Measurements from ENCODE around the gene SYS1. TPM values are rescaled to one million over a fixed set of nuclear protein-coding genes. Genes with fewer than 3 reads are reported as not detected.

SYS1 gene
- total and polyA plus RNA-seq, 2 of the 8 experiments (the other 6 are each of a cell fraction or from before 2014, with no cell fraction given) = 19.6 to 50.8 TPM

- TF ChIP-seq RXRA (IDR thresholded peaks at IDR 0.05; ENCODE audit: insufficient read depth, low read depth, low read length) (no peak), POLR2AphosphoS5 (IDR thresholded peaks at IDR 0.05; ENCODE audit: low read depth, low read length) (0 out of 2 replicates have a peak, but pooled peaks have one; percentile 17)
- peak in 1 of 2 experiments; percentile 49 for DNase-seq (ENCODE audit: low read depth in 1 of 2, low spot score in 2 of 2)
- Histone ChIP-seq H3K4me1 (replicated peaks in 1 of 4; ENCODE audit: control insufficient read depth in 3 of 4, insufficient read depth in 4 of 4, low read length in 3 of 4) (peaks cover 46 to 88% (median 59%) of the 10 kb centered on the region in 4 experiments), H3K4me3 (ENCODE audit: extremely low read depth in 1 of 4, insufficient read depth in 2 of 4, low read depth in 3 of 4, low read length in 4 of 4) (peak overlapping the region in 3 of 4 experiments; percentile 19 to 51 (median 29); a peak in 5 of 8 replicates), H2BK12ac (ENCODE audit: low read depth, low read length) (peak overlapping the region; percentile 85), H4K20me1 (replicated peaks in 1 of 2; ENCODE audit: control insufficient read depth in 1 of 2, insufficient read depth in 2 of 2, low read length in 2 of 2) (peaks cover 0 to 7% of the 10 kb centered on the region in 2 experiments), H4K8ac (ENCODE audit: extremely low read depth, insufficient read depth, low read length) (no peak overlapping the region), H3K4me2 (ENCODE audit: insufficient read depth in 1 of 2, low read depth in 2 of 2, low read length in 2 of 2) (peak overlapping the region; percentile 68 to 84), H4K91ac (replicated peaks; ENCODE audit: insufficient read length, low read length) (peak overlapping the region; percentile 69), H3K56ac (replicated peaks; ENCODE audit: insufficient read length, low read depth, low read length) (no peak overlapping the region), H3K23me2 (ENCODE audit: low read depth, low read length) (peaks cover 7% of the 10 kb centered on the region; the same call in 1 of the 2 replicates), H3K4ac (replicated peaks; ENCODE audit: insufficient read length, low read depth, low read length) (peak overlapping the region; percentile 61), H2BK5ac (ENCODE audit: low read depth, low read length) (peak overlapping the region; percentile 72), H4K5ac (ENCODE audit: insufficient read length, low read depth, low read length) (peak overlapping the region; percentile 63), H3K36me3 (ENCODE audit: control insufficient read depth in 2 of 4, insufficient read depth in 4 of 4, low read length in 3 of 4) (peaks cover 0 to 6% (median 0%) of the 10 kb centered on the region in 4 experiments; a peak in 1 of 8 replicates), H3K9me3 (ENCODE audit: insufficient read depth in 2 of 2, low read depth in 1 of 2, low read length in 1 of 2) (no peaks in the 10 kb centered on the region), H2BK20ac (ENCODE audit: low read length) (peak overlapping the region; percentile 92), H3K27me3 (replicated peaks in 1 of 4; ENCODE audit: control insufficient read depth in 3 of 4, extremely low read depth in 1 of 4, insufficient read depth in 3 of 4, low read length in 3 of 4) (no peaks in the 10 kb centered on the region), H3K18ac (ENCODE audit: extremely low read depth, low read length) (peak overlapping the region; percentile 84), H2AK5ac (ENCODE audit: low read depth, low read length) (peak overlapping the region; percentile 91), H3K14ac (ENCODE audit: insufficient read length) (no peak overlapping the region), H3K23ac (ENCODE audit: insufficient read length) (no peak overlapping the region), H3K79me1 (ENCODE audit: low read depth, low read length) (peaks cover 27% of the 10 kb centered on the region), H3K9ac (replicated peaks in 1 of 4; ENCODE audit: extremely low read depth in 1 of 4, low read depth in 3 of 4, low read length in 3 of 4) (peak overlapping the region in 1 of 4 experiments; percentile 50; a peak in 3 of 7 replicates), H2BK15ac (ENCODE audit: low read length) (0 out of 2 replicates have a peak overlapping the region, but pooled peaks have one; percentile 40), H2AFZ (ENCODE audit: low read length) (no peak overlapping the region), H3K27ac (ENCODE audit: low read depth, low read length) (peak overlapping the region; percentile 77), H2BK120ac (replicated peaks; ENCODE audit: low read depth, low read length) (peak overlapping the region; percentile 56), H3K79me2 (ENCODE audit: control insufficient read depth in 1 of 2, insufficient read depth in 2 of 2, low read length in 2 of 2) (peaks cover 0 to 88% of the 10 kb centered on the region in 2 experiments; a peak in 3 of 4 replicates)
- WGBS, 2 experiments (ENCODE audit: extremely low coverage in 1 of 2, insufficient coverage in 1 of 2, insufficient read length in 1 of 2, insufficient replicate concordance in 2 of 2, low coverage in 1 of 2, low lambda C conversion rate in 2 of 2, missing lambda C conversion rate in 1 of 2) = 57% methylated on average over 6 of the region's 6 CpGs; no CpG with 5 or more reads in 1 of the 2 experiments
- no peak for FAIRE-seq
- ChIA-PET CTCF (ENCODE audit: partially characterized antibody) (interaction anchor here (0.7 to 6.5 kb wide), 8 partner anchors 8 to 94 kb away, joined by 3 to 33 read pairs (median 4); no protein-coding TSS in a partner anchor), POLR2A (ENCODE audit: partially characterized antibody) (interaction anchor here (0.8 to 2.3 kb wide), 10 partner anchors 8 to 64 kb away, joined by 3 to 18 read pairs (median 4); partner anchors contain the start of gene SYS1)
These were observed 20.0 kb upstream of the SYS1 start for GRCh38 chr20:45342855-45343531.

Measured in H1 (cell line).